Astrocyte of the hippocampus (primary cell): ENCODE measurements around the gene LENG9.
A peak's percentile ranks its signal among the peaks of the same experiment; 100 is the strongest.

Source experiments
- DNase-seq: peaks from one replicate; pipeline ENCODE4 v3.0.0; 2011; ENCODE audit warnings: low read depth, low spot score

The LENG9 gene

DNA sequence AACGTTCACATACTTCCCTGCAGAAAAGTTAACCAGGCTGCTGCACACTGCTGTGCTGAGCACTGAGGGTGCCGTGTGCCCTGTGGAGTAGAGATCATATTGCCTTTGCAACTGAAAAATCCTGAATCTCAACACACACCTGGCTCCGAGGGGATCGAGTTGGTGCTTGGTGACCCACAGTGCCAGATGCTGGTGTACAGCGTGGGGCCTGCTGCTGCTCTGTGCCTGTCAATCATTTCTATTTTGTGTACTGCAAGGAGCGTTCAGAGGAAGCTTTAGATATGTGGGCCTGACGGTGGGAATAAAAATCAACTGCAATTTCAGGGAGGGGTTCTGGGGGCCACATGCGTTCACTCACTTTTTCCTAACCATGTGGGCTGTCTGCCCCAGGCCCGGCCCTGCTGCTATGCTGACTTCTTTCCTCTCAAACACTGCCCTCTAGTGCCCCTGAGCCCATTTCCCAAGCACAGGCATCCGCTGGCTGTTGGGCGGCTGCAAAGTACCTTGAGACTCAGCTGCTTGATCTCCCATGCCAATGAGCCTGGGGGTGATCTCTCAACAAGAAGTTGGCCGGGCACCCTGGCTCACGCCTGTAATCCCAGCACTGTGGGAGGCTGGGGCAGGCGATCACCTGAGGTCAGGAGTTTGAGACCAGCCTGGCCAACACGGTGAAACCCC lies 24.3 kb downstream of the LENG9 start:
- peak; percentile 68 for DNase-seq

GRCh38 chr19:54436628-54437252 lies 26.8 kb downstream of the LENG9 start:
- no peak for DNase-seq

GRCh38 chr19:54436031-54436523 lies 27.5 kb downstream of the LENG9 start:
- peak; percentile 38 for DNase-seq

- DNase-seq: no peak
These were observed 28.0 kb downstream of the LENG9 start for GRCh38 chr19:54435551-54436016.

- no peak for DNase-seq
These were observed 28.7 kb downstream of the LENG9 start for GRCh38 chr19:54434873-54435214.

DNA sequence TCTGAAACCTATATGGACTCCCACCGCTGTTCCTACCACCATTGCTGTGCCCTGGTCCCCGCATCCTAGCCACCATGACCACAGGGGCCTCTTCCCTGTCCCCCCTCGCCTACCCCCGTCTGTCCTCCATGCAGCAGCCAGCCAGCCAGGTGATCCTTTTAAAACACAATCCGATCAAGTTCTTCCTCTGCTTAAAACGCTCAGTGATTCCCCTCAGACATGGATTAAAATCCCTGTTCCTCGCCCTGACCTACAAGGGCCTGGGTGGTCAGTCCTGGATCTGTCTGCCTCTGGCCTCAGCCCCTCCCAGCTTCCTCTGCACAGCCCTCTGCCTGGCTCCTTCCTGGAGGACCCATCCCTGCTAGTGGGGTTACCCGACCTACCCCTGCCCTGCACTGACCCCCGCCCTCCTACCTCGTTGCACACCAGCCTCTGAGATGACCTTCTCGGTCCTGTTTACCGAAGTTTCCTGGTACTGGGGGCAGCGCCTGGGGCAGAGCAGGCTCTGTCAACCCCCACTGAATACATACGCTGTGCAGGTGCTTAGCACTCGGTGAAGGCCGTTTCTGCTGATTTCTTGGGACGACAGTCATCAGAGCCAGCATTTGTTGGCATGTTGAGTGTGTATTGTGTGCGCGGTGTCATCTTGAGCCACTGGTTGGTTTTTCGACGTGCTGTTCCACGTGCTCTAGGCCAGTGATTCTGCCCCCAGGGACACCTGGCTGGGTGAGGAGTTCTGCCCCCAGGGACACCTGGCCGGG lies 29.3 kb downstream of the LENG9 start:
- no peak for DNase-seq

- no peak for DNase-seq
These were observed 29.9 kb downstream of the LENG9 start for GRCh38 chr19:54433697-54434096.

- no peak for DNase-seq
These were observed 31.3 kb downstream of the LENG9 start for GRCh38 chr19:54432144-54432738.

- peak; percentile 61 for DNase-seq
These were observed 32.2 kb downstream of the LENG9 start for GRCh38 chr19:54431255-54431838.

GRCh38 chr19:54430306-54431254 lies 33.0 kb downstream of the LENG9 start:
- peak; percentile 45 for DNase-seq

DNA sequence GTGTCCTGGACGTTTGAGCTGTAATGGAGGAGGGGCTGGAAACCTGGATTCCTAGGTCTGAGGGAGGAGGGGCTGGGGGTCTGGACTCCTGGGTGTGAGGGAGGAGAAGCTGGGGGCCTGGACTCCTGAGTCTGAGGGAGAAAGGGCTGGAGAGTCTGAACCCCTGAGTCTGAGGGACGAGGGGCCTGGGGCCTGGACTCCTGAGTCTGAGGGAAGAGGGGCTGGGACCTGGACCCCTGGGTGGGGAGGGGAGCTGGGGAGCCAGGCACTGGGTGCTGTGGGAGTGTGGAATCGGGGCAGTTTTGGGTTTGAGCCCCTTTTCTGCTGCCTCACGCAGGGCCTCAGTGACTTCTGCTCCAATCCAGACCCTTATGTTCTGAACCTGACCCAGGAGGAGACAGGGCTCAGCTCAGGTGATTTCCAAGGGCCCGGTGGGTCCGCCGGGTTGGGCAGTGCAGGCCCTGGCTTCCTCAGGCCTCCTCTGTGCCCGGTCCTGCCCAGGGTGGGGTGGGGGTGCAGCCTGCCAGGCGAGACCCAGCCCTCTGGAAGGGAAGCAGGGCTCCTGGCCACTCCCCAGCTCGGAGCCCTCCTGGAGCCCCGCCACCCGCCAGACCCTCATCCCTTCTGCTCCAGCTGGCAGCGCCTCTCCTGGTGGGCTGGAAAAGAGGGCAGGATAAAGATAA lies 33.9 kb downstream of the LENG9 start:
- no peak for DNase-seq

DNA sequence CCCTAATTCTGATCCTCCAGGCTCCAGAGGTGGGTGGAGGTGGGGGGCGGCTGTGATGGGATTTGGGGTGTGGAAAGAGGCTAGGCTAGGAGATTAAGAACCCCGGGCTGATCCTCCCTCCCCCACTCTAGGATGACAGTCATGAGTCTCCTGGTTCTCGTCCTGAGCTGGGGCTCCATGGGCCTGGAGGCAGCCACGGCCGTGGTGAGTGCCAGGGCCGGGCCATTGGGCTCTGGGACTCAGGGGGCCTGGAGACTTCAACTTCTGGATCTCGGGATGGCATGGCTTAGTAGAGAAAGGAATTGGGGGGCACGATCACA lies 34.4 kb downstream of the LENG9 start:
- no peak for DNase-seq

DNA sequence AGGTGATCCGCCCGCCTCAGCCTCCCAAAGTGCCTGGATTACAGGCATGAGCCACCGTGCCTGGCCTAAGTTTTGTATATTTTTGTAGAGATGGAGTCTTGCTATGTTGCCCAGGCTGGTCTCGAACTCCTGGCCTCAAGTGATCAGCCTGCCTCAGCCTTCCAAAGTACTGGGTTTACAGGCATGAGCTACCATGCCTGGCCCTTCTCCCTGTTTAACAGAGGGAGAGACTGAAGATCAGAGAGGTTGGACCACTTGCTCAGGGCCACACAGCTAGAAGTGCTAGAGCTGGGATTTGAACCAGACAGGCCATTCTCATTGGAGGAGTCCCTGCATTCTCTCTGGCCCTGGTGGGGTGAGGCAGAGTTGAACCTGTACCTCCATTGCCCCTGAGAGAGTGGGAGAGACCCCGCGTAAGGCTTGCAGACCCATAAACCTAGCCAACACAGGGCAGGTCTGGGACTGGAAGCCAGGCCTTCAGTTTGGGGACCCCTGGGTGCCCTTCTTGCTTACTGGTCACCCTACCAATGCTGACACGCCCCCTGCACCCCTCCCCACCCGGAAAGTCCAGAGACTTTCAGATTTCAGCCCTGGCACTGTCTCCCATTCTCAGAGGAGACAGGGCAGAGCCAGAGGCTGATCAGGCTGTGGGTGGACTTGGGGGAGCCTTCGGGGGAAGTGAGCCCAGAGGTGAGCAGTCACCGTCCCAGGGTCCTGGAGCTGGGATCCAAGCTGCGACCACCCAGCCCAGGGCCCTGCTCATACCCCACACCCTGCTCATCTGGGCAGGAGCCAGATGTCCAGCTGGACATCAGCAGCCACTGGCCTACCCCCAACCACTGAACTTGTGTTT lies 35.0 kb downstream of the LENG9 start:
- no peak for DNase-seq

DNA sequence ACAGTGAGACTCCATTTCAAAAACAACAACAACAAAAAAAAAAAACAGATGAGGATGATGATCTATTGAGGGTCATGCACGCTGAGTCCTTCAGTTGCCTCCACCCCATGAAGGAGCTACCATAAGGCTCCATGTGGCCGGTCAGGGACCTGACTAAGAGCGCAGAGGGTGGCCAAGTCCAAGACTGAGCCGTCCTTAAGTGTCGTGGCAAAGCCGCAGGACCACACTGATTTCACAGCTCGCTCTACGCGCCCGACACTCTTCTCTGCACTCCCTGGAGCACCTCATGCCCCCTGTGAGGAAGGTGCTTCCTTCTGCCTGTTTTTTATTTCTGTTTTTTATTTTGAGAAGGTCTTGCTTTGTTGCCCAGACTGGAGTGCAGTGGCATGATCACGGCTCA lies 36.0 kb downstream of the LENG9 start:
- DNase-seq: no peak

GRCh38 chr19:54426291-54426931 lies 37.2 kb downstream of the LENG9 start:
- peak; percentile 51 for DNase-seq

DNA sequence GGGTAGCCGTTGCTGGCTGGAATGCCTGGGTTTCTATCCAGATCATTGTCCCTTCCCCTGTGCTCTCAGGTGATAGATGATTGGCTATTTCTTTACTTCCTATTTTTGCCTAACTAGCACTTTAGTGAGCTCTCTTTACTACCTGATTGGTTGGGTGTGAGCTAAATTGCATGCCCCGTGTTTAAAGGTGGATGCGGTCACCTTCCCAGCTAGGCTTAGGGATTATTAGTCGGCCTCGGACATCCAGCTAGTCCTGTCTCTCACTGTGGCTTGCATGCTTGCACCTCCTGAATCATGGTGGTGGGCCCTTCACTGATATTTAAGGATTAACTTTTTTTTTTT lies 38.2 kb downstream of the LENG9 start:
- no peak for DNase-seq

- no peak for DNase-seq
These were observed 38.8 kb downstream of the LENG9 start for GRCh38 chr19:54424660-54425381.

- DNase-seq: no peak
These were observed 39.4 kb downstream of the LENG9 start for GRCh38 chr19:54424201-54424600.
